ENCODE data around the gene HDAC10.
A peak's percentile ranks its signal among the peaks of the same experiment; 100 is the strongest.

Gene HDAC10

GRCh38 chr22:50255607-50256006 is 4.5 kb upstream of the HDAC10 start:
- CTCF ChIA-PET, result interaction anchor here (0.8 kb wide), 1 partner anchor 10 kb away, joined by 4 read pairs; no protein-coding TSS in a partner anchor
- POLR2A ChIA-PET (ENCODE audit: low non-redundant PET), result no interaction called here

GRCh38 chr22:50255099-50255498 is 4.0 kb upstream of the HDAC10 start:
- no peak for DNase-seq (ENCODE audit: low spot score)
- peak overlapping the region; percentile 89 for H3K27ac ChIP-seq
- CTCF ChIA-PET, result no interaction called here
- POLR2A ChIA-PET (ENCODE audit: low non-redundant PET), result no interaction called here
- TF ChIP-seq, protein P1, sequence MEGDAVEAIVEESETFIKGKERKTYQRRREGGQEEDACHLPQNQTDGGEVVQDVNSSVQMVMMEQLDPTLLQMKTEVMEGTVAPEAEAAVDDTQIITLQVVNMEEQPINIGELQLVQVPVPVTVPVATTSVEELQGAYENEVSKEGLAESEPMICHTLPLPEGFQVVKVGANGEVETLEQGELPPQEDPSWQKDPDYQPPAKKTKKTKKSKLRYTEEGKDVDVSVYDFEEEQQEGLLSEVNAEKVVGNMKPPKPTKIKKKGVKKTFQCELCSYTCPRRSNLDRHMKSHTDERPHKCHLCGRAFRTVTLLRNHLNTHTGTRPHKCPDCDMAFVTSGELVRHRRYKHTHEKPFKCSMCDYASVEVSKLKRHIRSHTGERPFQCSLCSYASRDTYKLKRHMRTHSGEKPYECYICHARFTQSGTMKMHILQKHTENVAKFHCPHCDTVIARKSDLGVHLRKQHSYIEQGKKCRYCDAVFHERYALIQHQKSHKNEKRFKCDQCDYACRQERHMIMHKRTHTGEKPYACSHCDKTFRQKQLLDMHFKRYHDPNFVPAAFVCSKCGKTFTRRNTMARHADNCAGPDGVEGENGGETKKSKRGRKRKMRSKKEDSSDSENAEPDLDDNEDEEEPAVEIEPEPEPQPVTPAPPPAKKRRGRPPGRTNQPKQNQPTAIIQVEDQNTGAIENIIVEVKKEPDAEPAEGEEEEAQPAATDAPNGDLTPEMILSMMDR (conservative IDR thresholded peaks at IDR 0.05; ENCODE audit: low read depth), result no peak

More at GRCh38 chr22:50255607-50256006, 4.5 kb upstream of the HDAC10 start:
- H3K27ac ChIP-seq, result peak overlapping the region; percentile 89
- no peak for DNase-seq (ENCODE audit: low spot score)
- TF ChIP-seq, protein P1 (conservative IDR thresholded peaks at IDR 0.05; ENCODE audit: low read depth), result no peak

GRCh38 chr22:50253941-50254340 is 2.9 kb upstream of the HDAC10 start:
- TF ChIP-seq, protein P1 (conservative IDR thresholded peaks at IDR 0.05; ENCODE audit: low read depth), result no peak
- DNase-seq (ENCODE audit: low spot score), result no peak
- ChIA-PET POLR2A (ENCODE audit: low non-redundant PET) (no interaction called here), CTCF (no interaction called here)
- H3K27ac ChIP-seq, result peak overlapping the region; percentile 89

- H3K27ac ChIP-seq, result peak overlapping the region; percentile 89
- ChIA-PET POLR2A (ENCODE audit: low non-redundant PET) (interaction anchor here (0.5 kb wide), 1 partner anchor 93 kb away, joined by 5 read pairs; no protein-coding TSS in a partner anchor), CTCF (interaction anchor here (0.6 to 0.9 kb wide), 2 partner anchors 22 to 265 kb away, joined by 3 to 4 read pairs; no protein-coding TSS in a partner anchor)
- no peak for DNase-seq (ENCODE audit: low spot score)
- TF ChIP-seq, protein P1 (conservative IDR thresholded peaks at IDR 0.05; ENCODE audit: low read depth), result no peak
These were observed 2.2 kb upstream of the HDAC10 start for GRCh38 chr22:50253046-50253915.

- TF ChIP-seq, protein P1 (conservative IDR thresholded peaks at IDR 0.05; ENCODE audit: low read depth), result peak; percentile 82
- peak overlapping the region; percentile 89 for H3K27ac ChIP-seq
- ChIA-PET POLR2A (ENCODE audit: low non-redundant PET) (interaction anchor here (0.5 kb wide), 1 partner anchor 94 kb away, joined by 5 read pairs; no protein-coding TSS in a partner anchor), CTCF (interaction anchor here (0.6 to 0.9 kb wide), 3 partner anchors 23 to 266 kb away, joined by 3 to 4 read pairs (median 3); no protein-coding TSS in a partner anchor)
- peak; percentile 58 for DNase-seq (ENCODE audit: low spot score)
These were observed 1.3 kb upstream of the HDAC10 start for GRCh38 chr22:50252082-50253045.
